ENCODE data around the gene SUPT5H. TPM values are rescaled to one million over a fixed set of nuclear protein-coding genes. Genes with fewer than 3 reads are reported as not detected.

SUPT5H gene
- polyA plus RNA-seq, 1 donor from 2014 or later = 92.5 TPM

- Histone ChIP-seq H3K27me3 (ENCODE audit: insufficient read depth, low read depth, low read length) (no peaks in the 10 kb centered on the region), H3K79me2 (replicated peaks; ENCODE audit: insufficient read depth, low read length) (no peaks in the 10 kb centered on the region), H3K9ac (ENCODE audit: low read length) (no peak overlapping the region), H3K4me3 (ENCODE audit: low read length) (no peak overlapping the region), H2AFZ (ENCODE audit: low read depth, low read length) (no peak overlapping the region), H3K9me3 (ENCODE audit: low read length) (no peaks in the 10 kb centered on the region), H3F3A (ENCODE audit: insufficient read depth, low read length, poor library complexity, severe bottlenecking) (no peaks in the 10 kb centered on the region), H3K36me3 (ENCODE audit: insufficient read depth, low read length) (peaks cover 7% of the 10 kb centered on the region), H3K27ac (ENCODE audit: low read length) (no peak overlapping the region), H3K9me2 (ENCODE audit: insufficient read depth, low read length) (no peaks in the 10 kb centered on the region), H3K4me2 (ENCODE audit: low read length) (no peak overlapping the region), H4K20me1 (ENCODE audit: insufficient read depth) (no peaks in the 10 kb centered on the region)
- TF ChIP-seq RAD21 (conservative IDR thresholded peaks at IDR 0.05) (no peak), EP300 (conservative IDR thresholded peaks at IDR 0.05; ENCODE audit: poor library complexity, severe bottlenecking) (no peak), EZH2 (IDR thresholded peaks at IDR 0.05; ENCODE audit: borderline replicate concordance, insufficient read depth, low read length, poor library complexity, severe bottlenecking) (no peak), TAF1 (IDR thresholded peaks at IDR 0.05; ENCODE audit: low read depth) (no peak), CTCF (IDR thresholded peaks at IDR 0.05; ENCODE audit: poor library complexity, severe bottlenecking) (no peak), SMC3 (conservative IDR thresholded peaks at IDR 0.05; ENCODE audit: poor library complexity) (no peak)
Measured at GRCh38 chr19:39472746-39473442, 27.5 kb downstream of the SUPT5H start.

GRCh38 chr19:39473443-39473960 is 28.1 kb downstream of the SUPT5H start:
- H3K36me3 ChIP-seq (ENCODE audit: insufficient read depth, low read length) = peaks cover 7% of the 10 kb centered on the region

GRCh38 chr19:39474139-39474620 is 28.8 kb downstream of the SUPT5H start:
- Histone ChIP-seq H3K27ac (ENCODE audit: low read length) (no peak overlapping the region), H3K36me3 (ENCODE audit: insufficient read depth, low read length) (peaks cover 7% of the 10 kb centered on the region), H3K4me2 (ENCODE audit: low read length) (no peak overlapping the region), H2AFZ (ENCODE audit: low read depth, low read length) (no peak overlapping the region), H3F3A (ENCODE audit: insufficient read depth, low read length, poor library complexity, severe bottlenecking) (no peaks in the 10 kb centered on the region), H3K4me3 (ENCODE audit: low read length) (no peak overlapping the region), H3K9me2 (ENCODE audit: insufficient read depth, low read length) (no peaks in the 10 kb centered on the region), H3K9ac (ENCODE audit: low read length) (no peak overlapping the region), H4K20me1 (ENCODE audit: insufficient read depth) (no peaks in the 10 kb centered on the region), H3K9me3 (ENCODE audit: low read length) (no peaks in the 10 kb centered on the region), H3K79me2 (replicated peaks; ENCODE audit: insufficient read depth, low read length) (no peaks in the 10 kb centered on the region), H3K27me3 (ENCODE audit: insufficient read depth, low read depth, low read length) (no peaks in the 10 kb centered on the region)
- TF ChIP-seq CTCF (IDR thresholded peaks at IDR 0.05; ENCODE audit: poor library complexity, severe bottlenecking) (peak; percentile 74), SMC3 (conservative IDR thresholded peaks at IDR 0.05; ENCODE audit: poor library complexity) (peak; percentile 88), TAF1 (IDR thresholded peaks at IDR 0.05; ENCODE audit: low read depth) (no peak), RAD21 (conservative IDR thresholded peaks at IDR 0.05) (peak; percentile 68)

More at GRCh38 chr19:39473443-39473960, 28.1 kb downstream of the SUPT5H start:
- Histone ChIP-seq H3K79me2 (replicated peaks; ENCODE audit: insufficient read depth, low read length) (no peaks in the 10 kb centered on the region), H2AFZ (ENCODE audit: low read depth, low read length) (no peak overlapping the region), H3K9me3 (ENCODE audit: low read length) (no peaks in the 10 kb centered on the region), H3K4me3 (ENCODE audit: low read length) (no peak overlapping the region), H3K9me2 (ENCODE audit: insufficient read depth, low read length) (no peaks in the 10 kb centered on the region), H3F3A (ENCODE audit: insufficient read depth, low read length, poor library complexity, severe bottlenecking) (no peaks in the 10 kb centered on the region), H3K27me3 (ENCODE audit: insufficient read depth, low read depth, low read length) (no peaks in the 10 kb centered on the region), H3K4me2 (ENCODE audit: low read length) (no peak overlapping the region), H3K27ac (ENCODE audit: low read length) (no peak overlapping the region), H3K9ac (ENCODE audit: low read length) (no peak overlapping the region), H4K20me1 (ENCODE audit: insufficient read depth) (no peaks in the 10 kb centered on the region)
- TF ChIP-seq EP300 (conservative IDR thresholded peaks at IDR 0.05; ENCODE audit: poor library complexity, severe bottlenecking) = no peak
- TF ChIP-seq POLR2AphosphoS5 (IDR thresholded peaks at IDR 0.05) = no peak
- no peak for TF ChIP-seq MXI1 (conservative IDR thresholded peaks at IDR 0.05; ENCODE audit: poor library complexity, severe bottlenecking)
- no peak for TF ChIP-seq RAD21 (conservative IDR thresholded peaks at IDR 0.05)

All from neural cell (in vitro differentiated cells).